Vagina (tissue), 2 donors: ENCODE results near the gene MYBPH. TPM values are rescaled to one million over a fixed set of nuclear protein-coding genes. Genes with fewer than 3 reads are reported as not detected.

Experiments used
- DNase-seq, 2 donors: peaks; one replicate each; pipeline ENCODE4 v3.0.0-alpha.2; 2017; ENCODE audit errors: extremely low spot score in 2 of 2
- H3K27ac ChIP-seq: fragments of 200-600 bp; sonication (generic); one replicate; pipeline ENCODE4 v1.5.1; 2019
- H3K27me3 ChIP-seq: fragments of 200-600 bp; sonication (generic); one replicate; pipeline ENCODE4 v1.5.1; 2019
- H3K36me3 ChIP-seq, 2 donors: fragments of 200-600 bp; sonication (generic); one replicate each; pipeline ENCODE4 v1.5.1; 2017 to 2019
- H3K4me1 ChIP-seq: fragments of 200-600 bp; sonication (generic); one replicate; pipeline ENCODE4 v1.5.1; 2019
- H3K4me3 ChIP-seq, 2 donors: fragments of 200-600 bp; sonication (generic); 1 replicate in 1 of 2; 2 replicates in 1 of 2; pipeline ENCODE4 v1.5.1; 2016 to 2019
- H3K9me3 ChIP-seq: fragments of 200-600 bp; sonication (generic); one replicate; pipeline ENCODE4 v1.5.1; 2019
- POLR2A ChIP-seq, 2 donors: fragments of 450-650 bp; IDR thresholded peaks; one replicate each; pipeline ENCODE4 v1.6.1; 2017; ENCODE audit warnings: antibody characterized with exemption in 2 of 2, mild to moderate bottlenecking in 2 of 2, moderate library complexity in 2 of 2
- POLR2AphosphoS5 ChIP-seq, 2 donors: sonication (generic); formaldehyde crosslinking; IDR thresholded peaks; one replicate each; pipeline ENCODE4 v1.9.0; 2017; ENCODE audit warnings: antibody characterized with exemption in 2 of 2, mild to moderate bottlenecking in 2 of 2, low read depth in 1 of 2; ENCODE audit not compliant: insufficient read depth in 1 of 2
- intact Hi-C: fragments of 100-400 bp; cut with DNase I; formaldehyde crosslinking; loops from one replicate; pipeline ENCODE4 v1.15.1; 2023
- total RNA-seq: library from RNA; depleted of rRNA; stranded (reverse); fragments of >200 nt; gene quantifications from one replicate; pipeline ENCODE4 v1.2.3, GENCODE V29; 2016
- TF ChIP-seq, protein P1 (sequence below), 3 experiments: fragments of 450-650 bp in 2 of 3; fragments of 200-600 bp in 1 of 3; sonication (generic) in 1 of 3; IDR thresholded peaks; one replicate each; pipeline ENCODE4 v1.5.1; 2017 to 2019; ENCODE audit warnings: antibody characterized with exemption in 3 of 3, mild to moderate bottlenecking in 2 of 3, moderate library complexity in 2 of 3

The MYBPH gene
- total RNA-seq, 1 donor from 2014 or later = not detected

DNA sequence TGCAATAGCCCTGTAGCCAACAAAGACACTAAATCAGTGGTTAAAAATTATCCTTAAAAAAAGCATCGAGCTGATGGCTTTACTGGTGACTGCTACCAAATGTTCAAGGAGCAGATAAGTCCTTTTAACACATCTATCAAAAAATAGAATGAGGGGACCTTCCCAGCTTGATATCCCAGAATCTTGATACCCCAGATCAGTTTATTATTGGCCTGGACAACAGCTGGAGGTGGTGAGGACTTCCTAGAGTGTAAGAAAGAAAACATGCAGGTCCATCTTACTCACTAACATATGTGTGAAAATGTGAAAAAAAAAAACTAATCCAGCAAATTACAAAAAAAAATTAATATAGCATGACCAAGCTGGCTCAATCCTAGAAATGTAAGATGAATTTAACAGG, 32.6 kb upstream of the MYBPH start:
- Histone ChIP-seq H3K9me3 (no peaks in the 10 kb centered on the region), H3K4me1 (peaks cover 3% of the 10 kb centered on the region), H3K27ac (no peak overlapping the region), H3K27me3 (no peaks in the 10 kb centered on the region), H3K4me3 (no peak overlapping the region), H3K36me3 (no peaks in the 10 kb centered on the region)
- no peak for TF ChIP-seq POLR2A (IDR thresholded peaks at IDR 0.05)
- TF ChIP-seq POLR2AphosphoS5 (IDR thresholded peaks at IDR 0.05; ENCODE audit: insufficient read depth in 1 of 2, low read depth in 1 of 2) = no peak
- TF ChIP-seq, protein P1, sequence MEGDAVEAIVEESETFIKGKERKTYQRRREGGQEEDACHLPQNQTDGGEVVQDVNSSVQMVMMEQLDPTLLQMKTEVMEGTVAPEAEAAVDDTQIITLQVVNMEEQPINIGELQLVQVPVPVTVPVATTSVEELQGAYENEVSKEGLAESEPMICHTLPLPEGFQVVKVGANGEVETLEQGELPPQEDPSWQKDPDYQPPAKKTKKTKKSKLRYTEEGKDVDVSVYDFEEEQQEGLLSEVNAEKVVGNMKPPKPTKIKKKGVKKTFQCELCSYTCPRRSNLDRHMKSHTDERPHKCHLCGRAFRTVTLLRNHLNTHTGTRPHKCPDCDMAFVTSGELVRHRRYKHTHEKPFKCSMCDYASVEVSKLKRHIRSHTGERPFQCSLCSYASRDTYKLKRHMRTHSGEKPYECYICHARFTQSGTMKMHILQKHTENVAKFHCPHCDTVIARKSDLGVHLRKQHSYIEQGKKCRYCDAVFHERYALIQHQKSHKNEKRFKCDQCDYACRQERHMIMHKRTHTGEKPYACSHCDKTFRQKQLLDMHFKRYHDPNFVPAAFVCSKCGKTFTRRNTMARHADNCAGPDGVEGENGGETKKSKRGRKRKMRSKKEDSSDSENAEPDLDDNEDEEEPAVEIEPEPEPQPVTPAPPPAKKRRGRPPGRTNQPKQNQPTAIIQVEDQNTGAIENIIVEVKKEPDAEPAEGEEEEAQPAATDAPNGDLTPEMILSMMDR (IDR thresholded peaks at IDR 0.05) = no peak
- no peak for DNase-seq
- intact Hi-C loops = no loop called here

DNA sequence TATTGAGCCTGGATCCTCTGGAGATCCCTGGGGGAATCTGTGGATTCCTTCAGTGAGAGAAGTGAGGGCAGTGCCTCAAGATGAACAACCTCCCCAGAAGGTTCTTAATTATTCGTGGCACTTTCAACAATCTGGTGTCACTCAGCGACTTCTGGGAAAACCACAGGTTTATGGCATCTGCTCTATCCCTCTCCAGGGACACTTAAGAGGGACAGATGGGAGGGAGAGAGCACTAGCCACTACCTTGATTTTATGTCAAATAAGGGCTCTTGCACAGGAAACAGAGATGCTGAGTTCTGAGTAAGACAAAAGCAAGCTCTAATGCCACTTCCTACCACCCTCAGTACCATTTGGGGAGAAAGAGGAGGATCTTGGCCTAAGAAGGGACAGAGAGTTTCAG, 32.1 kb upstream of the MYBPH start:
- Histone ChIP-seq H3K27me3 (no peaks in the 10 kb centered on the region), H3K9me3 (no peaks in the 10 kb centered on the region), H3K27ac (no peak overlapping the region), H3K4me1 (peaks cover 7% of the 10 kb centered on the region), H3K36me3 (no peaks in the 10 kb centered on the region), H3K4me3 (no peak overlapping the region)
- DNase-seq = no peak
- TF ChIP-seq POLR2A (IDR thresholded peaks at IDR 0.05) (no peak), POLR2AphosphoS5 (IDR thresholded peaks at IDR 0.05; ENCODE audit: insufficient read depth in 1 of 2, low read depth in 1 of 2) (no peak)
- TF ChIP-seq, protein P1 (IDR thresholded peaks at IDR 0.05) = no peak
- intact Hi-C loops = no loop called here

DNA sequence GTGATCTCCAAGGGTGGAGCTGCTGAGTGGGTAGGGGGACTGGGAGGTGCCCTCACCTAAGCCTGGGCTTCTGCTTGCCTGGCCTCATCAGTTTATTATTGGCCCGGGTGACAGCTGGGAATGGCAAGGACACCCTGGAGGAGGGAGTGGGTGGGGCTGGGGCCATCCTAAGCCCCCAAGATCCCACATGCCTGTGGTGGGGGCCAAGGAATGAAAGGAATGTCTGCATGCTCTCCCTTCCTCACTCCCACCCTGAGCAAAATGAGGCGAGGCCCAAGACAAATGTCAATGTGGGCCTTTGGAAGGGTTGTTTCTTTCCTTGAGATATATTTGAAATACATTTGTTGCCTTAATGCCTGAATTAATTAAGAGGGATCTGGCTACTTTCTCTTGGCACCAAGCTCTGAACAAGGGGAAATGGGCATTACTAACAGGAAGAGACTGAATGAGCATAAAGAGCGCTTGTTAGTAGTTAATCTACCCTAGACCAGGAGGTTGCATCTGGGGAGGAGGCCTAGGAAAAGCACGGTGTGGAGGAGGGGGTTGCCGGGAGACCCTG, 30.6 kb upstream of the MYBPH start:
- TF ChIP-seq POLR2A (IDR thresholded peaks at IDR 0.05) (no peak), POLR2AphosphoS5 (IDR thresholded peaks at IDR 0.05; ENCODE audit: insufficient read depth in 1 of 2, low read depth in 1 of 2) (no peak)
- TF ChIP-seq, protein P1 (IDR thresholded peaks at IDR 0.05) = no peak
- Histone ChIP-seq H3K4me3 (no peak overlapping the region), H3K4me1 (peaks cover 19% of the 10 kb centered on the region), H3K9me3 (no peaks in the 10 kb centered on the region), H3K27me3 (no peaks in the 10 kb centered on the region), H3K36me3 (no peaks in the 10 kb centered on the region), H3K27ac (no peak overlapping the region)
- no peak for DNase-seq
- intact Hi-C loops = no loop called here

DNA sequence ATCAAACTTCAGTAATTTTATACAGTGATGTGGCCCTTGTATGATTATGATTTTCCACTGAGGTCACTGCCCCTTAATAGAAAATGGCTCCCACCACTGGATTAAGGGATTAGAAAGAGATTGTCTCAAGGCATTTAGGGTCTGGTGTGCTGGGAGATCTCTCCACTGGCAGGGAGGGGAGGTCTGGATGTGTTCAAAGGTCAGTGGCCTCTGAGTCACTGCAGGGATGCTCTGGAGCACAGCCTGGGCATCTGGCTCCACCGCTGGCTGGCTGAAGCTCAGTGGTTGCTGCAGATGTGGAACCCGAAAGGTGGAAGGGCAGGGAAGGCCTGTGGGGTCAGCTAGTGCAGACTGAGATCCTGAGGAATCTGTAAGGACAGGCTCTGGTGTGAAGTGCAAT, 29.1 kb upstream of the MYBPH start:
- H3K4me1 ChIP-seq = peaks cover 27% of the 10 kb centered on the region
- no peaks in the 10 kb centered on the region for H3K36me3 ChIP-seq
- intact Hi-C loops = no loop called here
- no peak for TF ChIP-seq POLR2AphosphoS5 (IDR thresholded peaks at IDR 0.05; ENCODE audit: insufficient read depth in 1 of 2, low read depth in 1 of 2)
- no peak for TF ChIP-seq POLR2A (IDR thresholded peaks at IDR 0.05)
- TF ChIP-seq, protein P1 (IDR thresholded peaks at IDR 0.05) = no peak
- no peak for DNase-seq
- H3K9me3 ChIP-seq = no peaks in the 10 kb centered on the region
- no peak overlapping the region for H3K4me3 ChIP-seq
- H3K27me3 ChIP-seq = no peaks in the 10 kb centered on the region
- no peak overlapping the region for H3K27ac ChIP-seq

DNA sequence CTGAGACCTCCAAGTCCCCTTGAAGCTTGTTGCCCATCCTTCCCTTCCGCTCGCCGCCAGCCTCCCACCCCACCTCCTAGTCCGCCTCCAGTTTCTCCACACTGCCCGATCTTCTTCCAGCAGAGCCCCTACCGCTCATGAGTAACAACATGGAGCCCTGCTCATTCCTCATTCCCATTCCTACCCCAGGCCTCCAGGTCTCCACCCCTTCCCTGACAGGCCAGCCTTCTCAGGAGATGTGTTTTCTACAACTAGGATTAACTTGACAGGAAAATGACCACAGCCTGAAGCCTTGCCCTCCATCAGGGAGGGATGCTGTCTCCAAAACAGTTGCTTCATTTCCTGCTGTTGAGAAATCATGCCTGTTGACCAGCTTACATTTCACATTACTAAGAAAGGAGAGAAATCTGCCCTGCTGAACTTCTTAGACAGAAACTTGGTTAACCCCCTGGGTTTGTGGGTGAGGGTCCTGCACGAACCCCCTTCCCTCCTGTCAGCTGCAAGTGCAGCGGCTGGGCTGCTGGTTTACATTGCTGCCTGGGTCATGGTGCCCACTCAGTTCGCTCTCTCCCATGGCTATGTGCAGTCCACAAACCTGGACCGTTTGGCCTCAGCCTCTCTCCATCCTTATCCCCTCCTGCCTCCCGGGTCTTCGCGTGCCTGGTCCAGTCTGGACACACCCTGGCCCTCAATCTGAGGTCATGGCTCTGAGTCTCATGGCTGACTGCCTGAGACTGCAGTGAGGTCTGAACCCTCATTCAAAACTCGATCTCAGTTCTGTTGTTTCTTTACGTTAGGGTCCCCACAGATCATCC, 27.0 kb upstream of the MYBPH start:
- Histone ChIP-seq H3K4me3 (no peak overlapping the region), H3K27ac (peak overlapping the region; percentile 70), H3K36me3 (no peaks in the 10 kb centered on the region), H3K9me3 (no peaks in the 10 kb centered on the region), H3K27me3 (no peaks in the 10 kb centered on the region), H3K4me1 (peaks cover 34% of the 10 kb centered on the region)
- peak in 1 of 2 donors; percentile 97 for DNase-seq
- peak in 1 of 2 donors; percentile 64 for TF ChIP-seq POLR2AphosphoS5 (IDR thresholded peaks at IDR 0.05; ENCODE audit: insufficient read depth in 1 of 2, low read depth in 1 of 2)
- no peak for TF ChIP-seq POLR2A (IDR thresholded peaks at IDR 0.05)
- intact Hi-C loops = no loop called here
